Measurements from ENCODE around the gene ACBD5. TPM values are rescaled to one million over a fixed set of nuclear protein-coding genes. Genes with fewer than 3 reads are reported as not detected.

ACBD5 gene
- total RNA-seq, 1 donor from 2014 or later: 23.8 TPM

DNA sequence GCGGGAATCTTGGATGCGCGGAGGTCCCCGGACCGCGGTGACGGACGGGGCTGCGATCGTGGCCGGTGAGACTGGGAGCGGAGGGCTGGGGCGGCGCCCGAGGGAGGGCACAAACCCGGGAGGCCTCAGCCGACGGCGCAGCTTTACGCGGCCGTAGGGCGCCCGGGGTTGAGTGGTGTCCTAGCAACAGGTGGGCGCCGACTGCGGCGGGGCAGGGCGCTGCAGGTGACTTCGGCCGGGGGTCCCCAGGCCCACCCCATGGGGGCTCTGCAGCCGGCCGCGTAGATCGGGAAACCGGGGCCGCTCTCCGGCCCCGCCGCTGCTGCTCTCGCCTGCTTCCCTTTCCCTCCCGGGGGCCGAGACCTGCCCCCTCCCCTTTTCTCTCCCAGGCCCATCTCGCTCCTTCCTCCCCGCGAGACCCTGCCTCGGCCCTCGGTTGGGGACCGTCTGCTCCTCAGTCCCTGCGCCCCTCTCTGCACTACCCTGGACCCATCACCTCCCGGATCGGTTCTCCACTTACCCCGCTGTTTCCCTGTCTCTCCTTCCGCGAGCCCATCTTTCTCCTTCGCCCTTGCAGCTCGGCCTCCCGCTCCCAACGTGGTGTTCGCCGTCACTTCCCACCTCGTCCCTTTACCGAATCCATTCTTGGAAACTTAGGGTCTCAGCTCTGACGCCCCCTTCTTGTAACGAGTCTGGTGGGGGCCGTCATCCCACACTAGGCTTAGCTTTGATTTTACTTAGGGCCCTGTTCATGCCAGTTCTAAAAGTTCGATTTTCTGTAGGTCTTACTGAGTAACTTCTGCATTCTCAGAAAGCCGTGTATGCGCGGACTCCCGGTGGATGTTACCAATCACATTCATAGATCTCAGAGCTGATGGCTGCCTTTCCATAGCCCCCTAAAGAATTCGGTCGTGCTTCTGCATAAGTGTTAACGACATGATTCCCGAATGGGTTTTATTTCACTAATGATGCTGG, 18.5 kb upstream of the ACBD5 start:
- TF ChIP-seq, protein P1, sequence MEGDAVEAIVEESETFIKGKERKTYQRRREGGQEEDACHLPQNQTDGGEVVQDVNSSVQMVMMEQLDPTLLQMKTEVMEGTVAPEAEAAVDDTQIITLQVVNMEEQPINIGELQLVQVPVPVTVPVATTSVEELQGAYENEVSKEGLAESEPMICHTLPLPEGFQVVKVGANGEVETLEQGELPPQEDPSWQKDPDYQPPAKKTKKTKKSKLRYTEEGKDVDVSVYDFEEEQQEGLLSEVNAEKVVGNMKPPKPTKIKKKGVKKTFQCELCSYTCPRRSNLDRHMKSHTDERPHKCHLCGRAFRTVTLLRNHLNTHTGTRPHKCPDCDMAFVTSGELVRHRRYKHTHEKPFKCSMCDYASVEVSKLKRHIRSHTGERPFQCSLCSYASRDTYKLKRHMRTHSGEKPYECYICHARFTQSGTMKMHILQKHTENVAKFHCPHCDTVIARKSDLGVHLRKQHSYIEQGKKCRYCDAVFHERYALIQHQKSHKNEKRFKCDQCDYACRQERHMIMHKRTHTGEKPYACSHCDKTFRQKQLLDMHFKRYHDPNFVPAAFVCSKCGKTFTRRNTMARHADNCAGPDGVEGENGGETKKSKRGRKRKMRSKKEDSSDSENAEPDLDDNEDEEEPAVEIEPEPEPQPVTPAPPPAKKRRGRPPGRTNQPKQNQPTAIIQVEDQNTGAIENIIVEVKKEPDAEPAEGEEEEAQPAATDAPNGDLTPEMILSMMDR (IDR thresholded peaks at IDR 0.05; ENCODE audit: insufficient read depth, low read depth, low read length): no peak
- peak; percentile 90 for TF ChIP-seq EZH2 (IDR thresholded peaks at IDR 0.05; ENCODE audit: insufficient read depth, low read length)
- Mint-ChIP-seq H3K27me3 (ENCODE audit: low read depth, unreplicated experiment) (peaks cover 30% of the 10 kb centered on the region), H3K27ac (ENCODE audit: unreplicated experiment) (no peak overlapping the region), H3K4me1 (ENCODE audit: low read depth, unreplicated experiment) (peaks cover 2% of the 10 kb centered on the region), H3K36me3 (ENCODE audit: low read depth, unreplicated experiment) (no peaks in the 10 kb centered on the region), H3K9me3 (ENCODE audit: unreplicated experiment) (peaks cover 7% of the 10 kb centered on the region), H3K4me3 (ENCODE audit: unreplicated experiment) (peak overlapping the region; percentile 83)
- no peak for FAIRE-seq
- Histone ChIP-seq H3K9me3 (ENCODE audit: insufficient read depth, low read depth, low read length) (no peaks in the 10 kb centered on the region), H3K4me1 (ENCODE audit: insufficient read depth, low read length) (peaks cover 3% of the 10 kb centered on the region), H3K4me2 (ENCODE audit: low read length) (peak overlapping the region; percentile 91), H4K20me1 (ENCODE audit: insufficient read depth, low read length) (no peaks in the 10 kb centered on the region), H3K27me3 (ENCODE audit: insufficient read depth, low read length) (peaks cover 10% of the 10 kb centered on the region), H3K36me3 (ENCODE audit: insufficient read depth, low read length) (no peaks in the 10 kb centered on the region), H3K27ac (ENCODE audit: low read depth, low read length) (no peak overlapping the region), H3K9ac (ENCODE audit: low read length) (peak overlapping the region; percentile 39), H3K4me3 (ENCODE audit: insufficient read depth, low read depth, low read length) (peak overlapping the region; percentile 49), H2AFZ (ENCODE audit: low read depth, low read length) (peak overlapping the region; percentile 95), H3K79me2 (ENCODE audit: insufficient read depth, low read length) (no peaks in the 10 kb centered on the region)
- no peak for DNase-seq (ENCODE audit: low read depth)

DNA sequence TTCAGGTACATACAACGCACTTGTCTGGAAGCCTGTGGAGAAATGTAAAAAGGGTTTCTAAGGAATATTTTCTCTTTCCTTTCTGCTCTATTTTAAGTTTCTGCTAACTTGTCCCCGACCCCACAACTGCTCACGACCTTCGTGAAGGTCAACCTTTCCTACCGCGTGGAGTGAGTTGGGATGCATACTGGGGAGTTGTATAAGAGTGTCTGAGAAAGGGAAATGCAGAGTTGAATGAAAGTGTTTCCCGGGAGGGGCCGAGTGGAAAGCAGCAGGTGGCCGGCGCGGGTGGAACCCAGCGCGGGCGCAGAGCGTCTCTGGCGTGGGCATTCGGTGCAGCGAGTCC, 17.9 kb upstream of the ACBD5 start:
- Histone ChIP-seq H3K4me1 (ENCODE audit: insufficient read depth, low read length) (peaks cover 3% of the 10 kb centered on the region), H2AFZ (ENCODE audit: low read depth, low read length) (peak overlapping the region; percentile 95), H3K9me3 (ENCODE audit: insufficient read depth, low read depth, low read length) (no peaks in the 10 kb centered on the region), H3K9ac (ENCODE audit: low read length) (peak overlapping the region; percentile 39), H3K36me3 (ENCODE audit: insufficient read depth, low read length) (no peaks in the 10 kb centered on the region), H3K79me2 (ENCODE audit: insufficient read depth, low read length) (no peaks in the 10 kb centered on the region), H3K27ac (ENCODE audit: low read depth, low read length) (no peak overlapping the region), H4K20me1 (ENCODE audit: insufficient read depth, low read length) (no peaks in the 10 kb centered on the region), H3K4me3 (ENCODE audit: insufficient read depth, low read depth, low read length) (peak overlapping the region; percentile 49), H3K27me3 (ENCODE audit: insufficient read depth, low read length) (peaks cover 10% of the 10 kb centered on the region), H3K4me2 (ENCODE audit: low read length) (peak overlapping the region; percentile 91)
- no peak for DNase-seq (ENCODE audit: low read depth)
- Mint-ChIP-seq H3K27me3 (ENCODE audit: low read depth, unreplicated experiment) (peaks cover 30% of the 10 kb centered on the region), H3K36me3 (ENCODE audit: low read depth, unreplicated experiment) (no peaks in the 10 kb centered on the region), H3K4me1 (ENCODE audit: low read depth, unreplicated experiment) (peaks cover 2% of the 10 kb centered on the region), H3K27ac (ENCODE audit: unreplicated experiment) (no peak overlapping the region), H3K9me3 (ENCODE audit: unreplicated experiment) (peaks cover 7% of the 10 kb centered on the region), H3K4me3 (ENCODE audit: unreplicated experiment) (peak overlapping the region; percentile 83)
- no peak for FAIRE-seq
- no peak for TF ChIP-seq EZH2 (IDR thresholded peaks at IDR 0.05; ENCODE audit: insufficient read depth, low read length)
- TF ChIP-seq, protein P1 (IDR thresholded peaks at IDR 0.05; ENCODE audit: insufficient read depth, low read depth, low read length): no peak
